ENCODE results near the gene CSKMT.
"Not testable (repeated sequence)": the region's sequence is repeated elsewhere in the genome, so short reads cannot be mapped to it uniquely, and the experiment has no call there.

Gene CSKMT

GRCh38 chr11:62665075-62665598 is at the start of gene CSKMT, which contains the start of gene C11orf98:
TSS of gene CSKMT (plus strand) at chr11:62665312. CDS start at chr11:62665880, 568 bp downstream.
TSS of gene C11orf98 (minus strand) at chr11:62665210. CDS start at chr11:62665169, 41 bp downstream.
- DNase-seq (ENCODE audit: low read depth) = peak; percentile 92

GRCh38 chr11:62615521-62615920 is 49.6 kb upstream of the CSKMT start:
- no peak for DNase-seq (ENCODE audit: low read depth)

GRCh38 chr11:62616957-62617356 is 48.2 kb upstream of the CSKMT start:
- not testable (repeated sequence) for DNase-seq (ENCODE audit: low read depth)

GRCh38 chr11:62621027-62621566 is 44.0 kb upstream of the CSKMT start:
- no peak for DNase-seq (ENCODE audit: low read depth)

- peak; percentile 91 for DNase-seq (ENCODE audit: low read depth)
These were observed 43.3 kb upstream of the CSKMT start, which contains the start of gene B3GAT3 for GRCh38 chr11:62621567-62622470. TSS of gene B3GAT3 (minus strand) at chr11:62621986. CDS start at chr11:62621947, 39 bp downstream.

GRCh38 chr11:62622476-62623089 is 42.5 kb upstream of the CSKMT start:
- DNase-seq (ENCODE audit: low read depth) = no peak

GRCh38 chr11:62627713-62628112 is 37.4 kb upstream of the CSKMT start:
- no peak for DNase-seq (ENCODE audit: low read depth)

GRCh38 chr11:62632492-62632891 is 32.6 kb upstream of the CSKMT start:
- DNase-seq (ENCODE audit: low read depth) = no peak

- DNase-seq (ENCODE audit: low read depth) = no peak
These were observed 20.9 kb upstream of the CSKMT start for GRCh38 chr11:62644220-62644619.

GRCh38 chr11:62645671-62645945 is 19.5 kb upstream of the CSKMT start:
- no peak for DNase-seq (ENCODE audit: low read depth)

- DNase-seq (ENCODE audit: low read depth) = peak; percentile 95
These were observed 18.9 kb upstream of the CSKMT start, which contains the start of gene GANAB for GRCh38 chr11:62645946-62646824. TSS of gene GANAB (minus strand) at chr11:62646613. CDS start at chr11:62646599, 14 bp downstream.

GRCh38 chr11:62646825-62647608 is 18.1 kb upstream of the CSKMT start:
- DNase-seq (ENCODE audit: low read depth) = no peak

GRCh38 chr11:62647609-62648005 is 17.5 kb upstream of the CSKMT start:
- DNase-seq (ENCODE audit: low read depth) = no peak

- no peak for DNase-seq (ENCODE audit: low read depth)
These were observed 16.7 kb upstream of the CSKMT start for GRCh38 chr11:62648185-62648966.

- DNase-seq (ENCODE audit: low read depth) = no peak
These were observed 16.1 kb upstream of the CSKMT start for GRCh38 chr11:62648967-62649364.

GRCh38 chr11:62649486-62649885 is 15.6 kb upstream of the CSKMT start:
- DNase-seq (ENCODE audit: low read depth) = no peak

GRCh38 chr11:62650283-62650682 is 14.8 kb upstream of the CSKMT start:
- not testable (repeated sequence) for DNase-seq (ENCODE audit: low read depth)

GRCh38 chr11:62652161-62653006 is 12.7 kb upstream of the CSKMT start:
- DNase-seq (ENCODE audit: low read depth) = no peak

- no peak for DNase-seq (ENCODE audit: low read depth)
These were observed 10.8 kb upstream of the CSKMT start for GRCh38 chr11:62654297-62654696.

Data from stimulated activated CD8-positive, alpha-beta memory T cell treated with anti-CD3 and anti-CD28 coated beads, Interleukin-15, amount 100 ng/mL, for 24 hours (primary cell).